Anterior cingulate cortex (tissue), 58 donors: ENCODE measurements around the gene SYTL3.
"Not testable (repeated sequence)": the region's sequence is repeated elsewhere in the genome, so short reads cannot be mapped to it uniquely, and the experiment has no call there.

Experiments
- DNase-seq, 58 donors: peaks; one replicate each; lab custom pipeline; 2025; lab: John Stamatoyannopoulos, UW

The SYTL3 gene

GRCh38 chr6:158649289-158650143, at the start of gene SYTL3:
Gene SYTL3 (plus strand): TSS chr6:158650054. CDS start chr6:158663269, 13,215 bp downstream.
- DNase-seq, result peak in 12 of 58 donors; percentile 7 to 40 (median 16)

DNA sequence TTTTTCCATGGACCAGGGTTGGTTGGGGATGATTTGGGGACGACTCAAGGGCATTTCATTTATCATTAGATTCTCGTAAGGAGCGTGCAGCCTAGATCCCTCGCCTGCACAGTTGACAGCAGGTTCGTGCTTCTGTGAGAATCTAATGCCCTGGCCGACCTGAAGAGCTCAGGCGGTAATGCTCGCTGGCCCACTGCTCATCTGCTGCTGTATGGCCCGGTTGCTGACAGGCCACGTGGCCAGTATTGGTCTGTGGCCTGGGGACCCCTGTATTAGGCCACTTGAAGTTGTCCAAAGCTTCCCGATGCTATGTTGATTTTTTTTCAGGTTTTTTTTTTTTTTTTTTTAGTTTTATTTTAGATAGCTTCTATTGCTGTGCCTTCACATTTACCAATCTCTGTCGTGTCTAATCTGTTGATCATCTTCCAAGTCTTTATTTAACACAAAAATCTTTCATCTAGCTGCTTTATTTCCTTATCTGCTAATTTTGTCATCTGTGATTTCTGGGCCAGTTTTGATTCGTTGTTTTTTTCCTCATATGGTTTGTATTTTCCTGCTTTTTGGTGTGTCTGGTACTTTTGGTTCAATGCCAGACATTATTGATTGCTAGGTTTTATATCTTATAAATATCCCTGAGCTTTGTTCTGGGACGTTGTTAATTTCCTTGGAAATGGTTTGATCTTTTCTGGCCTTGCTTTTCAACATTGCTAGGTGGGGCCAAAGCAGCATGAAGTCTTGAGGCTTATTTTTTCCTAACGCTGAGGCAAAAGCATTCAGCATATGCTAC, 46.4 kb upstream of the SYTL3 start:
- DNase-seq, result no peak

DNA sequence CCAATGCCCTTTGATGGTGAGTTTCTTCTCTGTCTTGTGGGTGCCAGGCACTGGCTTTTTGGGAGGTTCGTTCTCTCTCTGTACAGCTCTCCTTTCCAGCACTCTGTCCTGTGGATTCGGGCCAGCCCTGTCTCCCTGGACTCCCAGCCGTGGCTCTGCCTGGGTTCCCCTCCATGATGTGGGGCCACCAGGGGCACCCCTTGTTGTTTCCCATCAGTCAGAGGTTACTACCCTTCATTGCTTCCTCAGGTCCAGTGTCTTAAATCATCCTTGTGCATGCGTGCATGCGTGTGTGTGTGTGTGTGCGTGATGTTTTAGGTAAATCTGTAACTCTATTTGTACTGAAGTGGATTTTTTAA, 45.8 kb upstream of the SYTL3 start:
- DNase-seq, result no peak

DNA sequence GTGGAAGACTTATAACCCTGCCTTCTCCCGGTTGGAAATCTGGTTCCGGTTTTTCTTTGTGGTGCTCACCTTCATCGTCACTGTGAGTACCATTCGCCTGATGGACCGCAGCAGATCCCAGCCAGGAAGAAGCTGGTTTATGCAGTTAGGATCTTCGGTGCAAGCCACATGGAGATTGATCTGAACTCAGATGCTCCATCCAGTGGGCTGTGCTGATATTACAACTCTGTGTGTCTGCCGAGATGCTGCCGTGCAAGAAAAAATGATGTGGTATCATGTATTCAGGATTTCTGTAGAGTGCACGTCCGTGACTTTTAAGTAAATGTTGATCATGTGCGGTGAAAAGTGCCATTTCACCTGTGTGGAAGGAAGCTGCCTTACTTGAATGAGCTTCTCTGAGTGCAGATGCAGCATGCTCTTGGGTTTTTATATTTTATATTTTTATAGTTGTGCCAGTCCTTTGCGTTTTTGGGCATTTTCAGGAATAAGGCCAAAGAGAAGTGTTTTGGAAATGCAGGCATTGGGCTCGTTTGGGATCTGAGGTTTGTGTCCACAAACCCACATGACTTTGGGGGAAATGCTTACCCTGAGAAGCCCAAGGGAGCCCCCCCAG, 44.5 kb upstream of the SYTL3 start:
- peak in 50 of 58 donors; percentile 9 to 79 (median 35) for DNase-seq

- DNase-seq, result not testable (repeated sequence)
These were observed 43.8 kb upstream of the SYTL3 start for GRCh38 chr6:158606011-158606410.

- no peak for DNase-seq
These were observed 42.9 kb upstream of the SYTL3 start for GRCh38 chr6:158606935-158607334.

DNA sequence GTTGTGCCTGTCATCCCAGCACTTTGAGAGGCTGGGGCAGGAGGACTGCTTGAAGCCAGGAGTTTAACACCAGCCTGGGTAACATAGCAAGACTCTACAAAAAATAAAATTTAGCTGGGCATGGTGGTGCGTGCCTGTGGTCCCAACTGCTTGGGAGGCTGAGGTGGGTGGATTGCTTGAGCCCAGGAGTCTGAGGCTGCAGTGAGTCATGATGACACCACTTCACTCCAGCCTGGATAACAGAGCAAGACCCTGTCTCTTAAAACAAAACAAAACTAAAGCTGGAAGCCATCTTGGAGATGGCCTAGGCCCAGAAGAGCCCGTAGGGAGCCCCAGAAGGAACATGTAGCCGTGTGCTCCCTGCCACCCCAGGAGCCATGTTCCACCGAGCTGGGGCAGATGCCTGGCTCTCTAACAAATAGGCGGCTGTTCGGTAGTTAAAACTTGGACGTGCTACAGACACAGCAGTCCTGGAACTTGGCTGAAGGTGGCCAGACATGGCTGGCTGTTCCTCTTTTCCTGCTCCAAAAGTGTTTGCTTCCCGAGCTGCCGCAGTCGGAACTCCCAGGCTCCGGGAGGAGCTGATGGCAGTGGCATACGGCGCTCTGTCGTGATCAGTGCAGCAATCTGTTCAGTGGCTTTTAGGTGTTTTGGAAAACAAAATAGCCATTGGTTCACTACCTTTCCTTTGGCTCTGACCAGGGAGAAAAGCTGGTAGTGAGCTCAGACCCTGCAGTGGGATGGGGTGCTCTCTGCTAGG, 42.3 kb upstream of the SYTL3 start:
- DNase-seq, result peak in 5 of 58 donors; percentile 10 to 31 (median 14)

DNA sequence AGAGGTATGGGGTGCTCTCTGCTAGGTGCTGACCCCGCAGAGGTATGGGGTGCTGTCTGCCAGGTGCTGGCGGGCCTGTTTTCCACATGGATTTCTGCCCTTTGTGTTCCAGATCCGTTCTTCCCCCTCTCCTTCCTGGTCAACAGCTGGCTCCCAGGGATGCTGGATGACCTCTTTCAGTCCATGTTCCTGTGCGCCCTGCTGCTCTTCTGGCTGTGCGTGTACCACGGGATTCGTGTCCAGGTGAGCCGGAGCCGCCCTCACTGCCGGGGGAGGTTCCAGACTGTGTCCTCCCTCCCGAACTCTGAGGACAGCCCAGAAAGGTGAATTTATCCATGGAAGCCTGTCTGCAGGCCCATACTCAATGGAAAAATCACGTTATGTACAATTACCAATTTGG, 41.6 kb upstream of the SYTL3 start:
- DNase-seq, result no peak

- no peak for DNase-seq
These were observed 40.2 kb upstream of the SYTL3 start for GRCh38 chr6:158609455-158610155.

GRCh38 chr6:158610319-158610968, 39.4 kb upstream of the SYTL3 start:
- DNase-seq, result no peak

GRCh38 chr6:158611039-158611438, 38.8 kb upstream of the SYTL3 start:
- DNase-seq, result no peak

- DNase-seq, result no peak
These were observed 38.1 kb upstream of the SYTL3 start for GRCh38 chr6:158611541-158612370.

- not testable (repeated sequence) for DNase-seq
These were observed 35.2 kb upstream of the SYTL3 start for GRCh38 chr6:158614606-158615005.

- DNase-seq, result not testable (repeated sequence)
These were observed 31.6 kb upstream of the SYTL3 start for GRCh38 chr6:158618289-158618688.

- DNase-seq, result no peak
These were observed 29.7 kb upstream of the SYTL3 start for GRCh38 chr6:158619922-158620801.

GRCh38 chr6:158620963-158621693, 28.7 kb upstream of the SYTL3 start:
- DNase-seq, result no peak
